Inflammatory macrophage treated with lipopolysaccharide for 1 hour (primary cell): Measurements from ENCODE around the gene DTL.
A peak's percentile ranks its signal among the peaks of the same experiment; 100 is the strongest.

Source experiments
- DNase-seq, 2 donors: peaks; one replicate each; pipeline ENCODE4 v3.0.0-alpha.2; 2020 to 2022

DTL gene

GRCh38 chr1:212035835-212036605 lies 472 bp downstream of the DTL start:
- DNase-seq: no peak

DNA sequence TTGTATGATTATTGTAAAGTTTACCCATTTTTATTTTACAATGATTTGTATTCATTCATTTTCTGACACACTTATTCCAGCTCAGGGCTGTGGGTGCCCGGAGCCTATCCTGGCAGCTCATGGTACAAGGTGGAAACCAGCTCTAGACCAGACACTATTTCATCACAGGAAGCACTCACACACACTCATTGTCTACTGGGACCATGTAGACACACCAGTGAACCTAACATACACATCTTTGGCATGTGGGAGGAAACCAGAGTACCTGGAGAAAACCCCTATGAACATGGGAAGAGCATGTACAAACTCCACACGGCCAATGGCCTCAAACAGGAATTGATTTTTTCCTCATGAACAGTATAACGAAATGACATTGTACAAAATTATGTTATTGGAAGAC lies 2.4 kb downstream of the DTL start:
- no peak for DNase-seq

- no peak for DNase-seq
Measured at GRCh38 chr1:212039622-212040021, 4.1 kb downstream of the DTL start.

- DNase-seq: no peak
Measured at GRCh38 chr1:212040629-212041412, 5.3 kb downstream of the DTL start.

- DNase-seq: no peak
Measured at GRCh38 chr1:212042436-212042835, 6.9 kb downstream of the DTL start.

GRCh38 chr1:212044851-212045250 lies 9.3 kb downstream of the DTL start:
- DNase-seq: no peak

GRCh38 chr1:212045981-212046380 lies 10.4 kb downstream of the DTL start:
- no peak for DNase-seq

DNA sequence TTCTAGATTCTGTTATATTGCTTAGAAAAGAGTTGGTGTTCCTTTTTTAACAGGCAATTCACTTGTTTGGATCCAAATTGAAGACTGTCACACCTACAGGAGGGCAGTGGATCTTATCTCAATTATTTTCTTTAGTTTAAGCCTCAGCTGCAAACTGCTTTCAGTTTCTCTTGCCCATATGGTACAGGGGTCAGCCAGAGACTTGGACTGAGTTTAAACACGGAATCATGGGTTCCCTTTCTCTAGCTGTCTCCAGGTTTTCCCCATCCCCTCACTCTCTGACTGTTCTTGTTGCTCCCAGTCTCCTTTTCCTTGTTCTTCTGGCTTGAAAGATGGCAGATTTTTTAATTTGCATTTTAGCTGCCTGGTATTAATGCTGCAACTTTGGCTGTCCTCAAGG lies 18.4 kb downstream of the DTL start:
- no peak for DNase-seq

GRCh38 chr1:212055333-212055732 lies 19.8 kb downstream of the DTL start:
- no peak for DNase-seq

DNA sequence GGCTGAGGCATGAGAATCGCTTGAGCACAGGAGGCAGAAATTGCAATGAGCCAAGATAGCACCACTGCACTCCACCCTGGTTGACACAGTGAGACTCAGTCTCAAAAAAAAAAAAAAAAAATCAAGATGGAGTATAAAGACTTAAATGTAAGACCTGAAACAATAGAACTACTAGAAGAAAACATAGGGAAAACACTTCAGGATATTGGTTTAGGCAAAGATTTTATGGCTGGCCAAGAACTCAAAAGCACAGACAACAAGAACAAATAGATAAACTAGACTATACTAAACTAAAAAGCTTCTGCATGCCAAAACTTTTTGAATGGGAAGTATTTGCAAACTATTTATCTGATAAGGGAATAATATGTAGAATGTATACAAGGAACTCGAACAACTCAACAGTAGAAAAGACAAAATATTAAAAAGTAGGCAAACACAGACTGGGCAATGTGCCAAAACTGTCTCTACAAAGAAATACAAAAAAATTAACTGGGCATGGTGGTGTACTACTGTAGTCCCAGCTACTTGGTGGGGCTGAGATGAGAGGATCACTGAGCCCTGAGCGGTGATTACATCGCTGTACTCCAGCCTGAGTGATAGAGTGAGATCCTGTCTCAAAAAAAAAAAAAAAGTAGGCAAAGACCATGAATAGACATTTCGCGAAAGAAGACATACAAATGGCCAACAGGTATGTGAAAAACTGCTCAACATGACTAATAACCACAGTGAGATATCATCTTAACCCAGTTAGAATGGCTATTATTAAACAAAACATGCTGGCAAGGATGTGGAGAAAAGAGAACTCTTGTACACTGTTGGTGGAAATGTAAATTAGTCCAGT lies 25.3 kb downstream of the DTL start:
- no peak for DNase-seq

GRCh38 chr1:212062832-212063438 lies 27.4 kb downstream of the DTL start:
- DNase-seq: peak; percentile 52 to 54

- no peak for DNase-seq
Measured at GRCh38 chr1:212067787-212068186, 32.2 kb downstream of the DTL start.

DNA sequence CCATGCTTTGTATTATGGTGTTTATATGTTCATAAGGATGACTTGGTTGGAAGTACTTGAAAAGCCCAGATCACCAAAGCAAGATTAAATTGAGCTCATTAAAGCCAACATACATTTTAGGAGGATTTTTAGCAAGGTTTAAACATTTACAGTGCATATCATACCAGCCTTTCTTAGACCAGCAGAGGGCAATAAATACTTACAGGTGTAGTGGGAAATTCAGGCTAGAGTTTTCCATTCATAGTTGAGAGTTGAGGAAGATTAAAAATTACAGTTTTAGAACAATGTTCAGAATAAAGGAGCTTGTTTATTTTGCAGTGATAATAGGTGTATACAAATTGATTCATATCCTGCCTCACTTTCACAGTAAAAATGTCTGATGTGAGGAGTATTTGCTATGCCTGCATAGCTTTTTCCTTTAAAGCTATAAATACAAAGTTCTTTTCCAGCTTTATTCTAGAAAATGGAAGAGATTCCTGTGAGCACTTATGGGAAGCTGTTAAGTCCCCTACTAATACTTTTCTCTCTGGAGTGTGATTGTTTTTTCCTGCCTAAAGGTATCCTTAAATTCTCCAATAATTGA lies 35.3 kb downstream of the DTL start:
- DNase-seq: peak; percentile 27 to 65

GRCh38 chr1:212072047-212072446 lies 36.5 kb downstream of the DTL start:
- DNase-seq: no peak

- DNase-seq: peak in 1 of 2 donors; percentile 14
Measured at GRCh38 chr1:212073490-212073889, 37.9 kb downstream of the DTL start.

- DNase-seq: no peak
Measured at GRCh38 chr1:212074313-212074712, 38.8 kb downstream of the DTL start.

DNA sequence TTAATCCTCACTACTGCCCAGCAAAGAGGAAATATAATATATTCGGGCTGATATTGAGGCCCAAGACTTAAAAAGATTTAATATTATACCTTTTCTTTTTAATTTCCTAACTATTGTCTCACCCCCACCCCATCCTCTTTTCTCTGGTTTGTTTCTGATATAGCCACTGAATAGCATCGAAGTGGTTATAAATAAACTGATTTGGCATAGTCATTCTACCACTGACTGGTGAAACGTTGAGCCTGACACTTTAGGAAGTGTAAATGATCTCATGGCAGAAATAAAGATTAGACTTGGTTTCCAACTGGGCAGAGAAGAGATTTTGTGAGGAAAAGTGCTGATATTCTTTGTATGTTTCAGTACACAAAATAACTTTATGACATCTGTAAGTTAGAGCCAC lies 39.3 kb downstream of the DTL start:
- DNase-seq: no peak

DNA sequence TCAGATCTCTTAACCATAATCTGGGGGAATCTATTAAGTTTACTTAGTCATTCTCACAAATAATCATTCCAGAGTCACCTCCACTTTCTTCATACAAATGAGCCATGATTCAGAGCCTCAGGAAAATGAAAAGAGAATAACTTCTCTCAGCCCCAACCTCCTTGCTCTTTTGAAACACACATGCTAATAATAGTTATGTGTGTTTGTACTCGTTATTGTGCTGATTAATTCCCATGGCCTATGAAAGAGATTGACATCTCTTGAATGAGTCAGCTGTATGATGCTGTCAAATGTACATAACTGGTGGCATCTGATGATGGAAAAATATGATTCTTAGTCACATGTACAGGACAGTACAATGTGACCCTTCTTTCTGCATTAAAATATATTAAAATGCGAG lies 41.5 kb downstream of the DTL start:
- peak; percentile 10 to 32 for DNase-seq

DNA sequence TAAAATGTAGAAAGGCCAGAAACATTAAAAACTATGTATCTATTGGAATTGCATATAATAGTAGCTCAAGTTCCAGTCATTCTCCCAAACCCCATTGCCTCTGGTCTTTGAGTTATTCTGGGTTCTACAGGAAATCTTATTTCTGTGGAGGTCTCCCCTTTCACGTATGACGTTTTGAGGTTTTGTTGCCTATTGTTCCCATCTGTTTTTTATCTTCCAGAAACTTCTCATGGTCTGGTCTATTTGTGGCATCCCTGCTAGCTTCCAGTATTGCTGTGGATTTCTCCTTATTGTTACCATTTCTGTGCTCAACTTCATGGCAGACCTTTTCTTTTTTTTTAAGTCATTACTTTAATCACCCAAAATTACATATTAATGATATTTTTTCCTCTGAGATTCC lies 43.3 kb downstream of the DTL start:
- DNase-seq: no peak

DNA sequence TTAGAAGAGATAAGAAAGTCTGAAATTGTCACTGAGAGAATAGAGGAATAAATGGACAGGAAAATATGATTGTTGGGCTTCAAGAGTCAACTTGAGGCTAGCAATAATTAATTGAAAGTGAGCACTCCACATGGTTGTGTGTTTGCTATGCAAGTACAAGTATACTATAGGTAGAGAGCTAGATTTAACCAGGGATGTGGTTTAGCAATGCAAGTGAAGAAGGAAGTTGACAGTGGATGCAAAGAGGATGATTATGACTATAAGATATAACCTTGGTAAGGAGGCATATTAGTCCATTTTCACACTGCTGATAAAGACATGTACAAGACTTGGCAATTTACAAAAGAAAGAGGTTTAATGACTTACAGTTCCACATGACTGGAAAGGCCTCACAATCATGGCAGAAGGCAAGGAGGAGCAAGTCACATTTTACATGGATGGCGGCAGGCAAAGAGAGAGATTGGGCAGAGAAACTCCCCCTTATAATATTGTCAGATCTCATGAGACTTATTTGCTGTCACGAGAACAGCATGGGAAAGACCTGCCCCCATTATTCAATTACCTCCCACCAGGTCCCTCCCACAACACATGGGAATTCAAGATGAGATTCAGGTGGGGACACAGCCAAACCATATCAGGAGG lies 47.3 kb downstream of the DTL start:
- no peak for DNase-seq

DNA sequence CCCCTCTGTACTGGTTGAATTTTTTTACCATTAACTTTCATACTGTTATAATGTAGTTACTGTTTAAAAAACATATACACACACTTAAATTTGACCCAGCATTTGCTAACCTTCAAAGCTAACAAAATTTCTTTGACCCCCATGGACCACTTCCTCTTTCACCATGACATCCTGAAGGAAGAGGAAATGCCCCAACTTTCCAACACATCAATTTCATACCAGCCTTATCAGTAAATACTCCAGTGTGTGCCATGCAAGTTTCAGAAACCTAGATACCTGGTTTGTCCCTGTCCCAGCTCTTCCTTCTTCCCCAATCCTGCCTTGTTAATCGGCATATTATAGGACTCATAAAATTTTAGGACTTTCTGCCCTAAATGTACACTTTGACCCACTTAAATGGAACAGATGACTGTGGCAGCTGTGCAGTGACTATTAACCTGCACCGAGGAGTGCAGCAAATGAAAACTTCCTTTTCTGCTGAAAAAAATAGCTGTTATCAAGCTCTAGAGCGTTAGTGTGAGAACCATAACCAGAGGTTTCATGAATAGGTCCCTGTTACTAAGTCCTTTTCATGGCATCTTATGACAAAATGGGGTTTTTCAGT lies 54.1 kb downstream of the DTL start:
- DNase-seq: no peak
